NT2/D1 (cell line): Measurements from ENCODE around the gene POLR2L.
A peak's percentile ranks its signal among the peaks of the same experiment; 100 is the strongest.

Experiments used
- DNase-seq: peaks from one replicate; pipeline ENCODE4 v3.0.0-alpha.2; 2011; ENCODE audit warnings: low read depth, low spot score
- H3K27me3 ChIP-seq: 2 replicates; pipeline ENCODE4 v1.6.0; 2011; ENCODE audit warnings: mild to moderate bottlenecking; ENCODE audit not compliant: insufficient read length, insufficient read depth
- H3K36me3 ChIP-seq: 2 replicates; pipeline ENCODE4 v1.6.1; 2011; ENCODE audit warnings: mild to moderate bottlenecking, low read length, mixed read lengths; ENCODE audit not compliant: insufficient read depth, insufficient read length
- H3K4me1 ChIP-seq: 2 replicates; pipeline ENCODE4 v1.5.1; 2011; ENCODE audit not compliant: insufficient read depth, insufficient read length
- H3K4me3 ChIP-seq: 2 replicates; pipeline ENCODE4 v1.5.1; 2011; ENCODE audit warnings: low read depth; ENCODE audit not compliant: insufficient read length
- H3K9ac ChIP-seq: 2 replicates; pipeline ENCODE4 v1.6.0; 2011; ENCODE audit warnings: low read depth; ENCODE audit not compliant: insufficient read length
- H3K9me3 ChIP-seq: 2 replicates; pipeline ENCODE4 v1.5.1; 2011; ENCODE audit warnings: mild to moderate bottlenecking, low read length; ENCODE audit not compliant: insufficient read depth
- SUZ12 ChIP-seq: IDR thresholded peaks from 2 replicates; pipeline ENCODE4 v1.6.1; 2011; ENCODE audit not compliant: insufficient read length, insufficient read depth; ENCODE audit errors: extremely low read depth
- YY1 ChIP-seq: IDR thresholded peaks from 2 replicates; pipeline ENCODE4 v1.6.1; 2011; ENCODE audit not compliant: insufficient read length, insufficient read depth
- ZNF274 ChIP-seq: IDR thresholded peaks from 2 replicates; pipeline ENCODE4 v1.6.1; 2011; ENCODE audit warnings: mild to moderate bottlenecking, low read depth, low read length

The POLR2L gene

DNA sequence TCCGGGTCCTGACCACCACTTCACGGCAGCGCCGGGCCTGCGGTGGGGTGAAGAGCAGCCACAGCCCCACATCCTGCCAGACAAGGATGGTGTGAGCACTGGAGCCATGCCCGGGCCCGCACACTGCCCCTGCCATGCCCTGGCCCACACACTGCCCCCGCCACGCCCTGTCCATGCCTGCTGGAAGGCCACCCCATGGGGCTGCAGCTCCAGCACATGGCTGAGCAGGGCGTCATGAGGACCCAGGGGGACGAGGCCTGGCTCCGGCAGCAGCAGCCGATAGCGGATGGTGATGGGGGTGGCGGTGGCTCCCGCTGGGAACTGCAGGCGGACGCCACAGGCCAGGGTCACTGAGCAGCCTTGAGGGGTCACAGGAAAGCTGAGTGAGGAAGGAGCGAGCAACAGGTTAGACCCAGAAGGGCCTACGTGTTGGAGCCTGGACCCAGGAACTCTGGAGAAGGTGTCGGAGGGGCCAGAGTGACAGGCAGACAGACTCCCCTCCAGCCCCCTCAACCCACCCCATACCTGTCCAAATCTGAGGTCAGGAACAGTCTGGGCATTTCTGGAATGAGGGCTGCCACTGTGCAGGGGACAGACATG is 40.2 kb downstream of the POLR2L start:
- H3K4me1 ChIP-seq, result peaks cover 27% of the 10 kb centered on the region
- H3K9ac ChIP-seq, result peak overlapping the region; percentile 5
- no peaks in the 10 kb centered on the region for H3K27me3 ChIP-seq
- TF ChIP-seq ZNF274 (no peak), YY1 (no peak), SUZ12 (no peak)
- DNase-seq, result no peak
- no peaks in the 10 kb centered on the region for H3K9me3 ChIP-seq
- H3K4me3 ChIP-seq, result no peak overlapping the region
- H3K36me3 ChIP-seq, result peaks cover 52% of the 10 kb centered on the region

DNA sequence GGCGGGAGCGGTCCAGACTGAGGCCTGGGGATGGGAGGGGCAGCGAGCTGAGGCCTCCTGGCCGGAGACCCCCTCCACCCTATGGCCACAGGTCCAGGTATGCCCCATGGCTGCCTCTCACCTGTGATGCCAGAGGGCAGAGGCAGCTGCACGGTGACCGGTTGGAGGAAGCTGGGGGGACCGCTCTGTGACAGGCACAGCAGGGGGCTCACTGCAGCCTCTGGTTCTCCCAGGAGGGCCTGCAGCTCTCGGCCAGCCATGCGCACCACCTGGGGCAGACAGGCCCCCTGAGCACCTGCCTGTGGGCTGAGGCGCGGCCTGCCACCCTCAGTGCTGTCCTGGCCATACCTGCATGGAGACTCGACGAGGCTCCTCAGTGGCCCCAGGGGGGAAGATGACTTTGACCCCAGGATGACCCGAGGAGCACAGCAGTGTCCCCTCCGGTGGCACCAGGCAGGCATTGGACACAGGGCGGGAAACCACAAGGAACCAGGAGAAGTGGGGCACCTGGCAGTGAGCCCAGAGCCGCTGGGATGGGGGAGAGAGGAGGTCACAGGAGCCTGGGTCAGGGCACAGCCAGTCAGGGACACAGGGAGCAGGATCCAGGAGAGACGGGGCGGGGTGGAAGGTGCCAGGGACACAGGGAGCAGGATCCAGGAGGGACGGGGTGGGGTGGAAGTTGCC is 41.1 kb downstream of the POLR2L start:
- no peak for TF ChIP-seq YY1
- TF ChIP-seq SUZ12, result no peak
- TF ChIP-seq ZNF274, result no peak
- peak overlapping the region; percentile 32 for H3K9ac ChIP-seq
- H3K27me3 ChIP-seq, result no peaks in the 10 kb centered on the region
- H3K4me3 ChIP-seq, result no peak overlapping the region
- DNase-seq, result no peak
- H3K36me3 ChIP-seq, result peaks cover 52% of the 10 kb centered on the region
- peaks cover 32% of the 10 kb centered on the region for H3K4me1 ChIP-seq
- H3K9me3 ChIP-seq, result no peaks in the 10 kb centered on the region

DNA sequence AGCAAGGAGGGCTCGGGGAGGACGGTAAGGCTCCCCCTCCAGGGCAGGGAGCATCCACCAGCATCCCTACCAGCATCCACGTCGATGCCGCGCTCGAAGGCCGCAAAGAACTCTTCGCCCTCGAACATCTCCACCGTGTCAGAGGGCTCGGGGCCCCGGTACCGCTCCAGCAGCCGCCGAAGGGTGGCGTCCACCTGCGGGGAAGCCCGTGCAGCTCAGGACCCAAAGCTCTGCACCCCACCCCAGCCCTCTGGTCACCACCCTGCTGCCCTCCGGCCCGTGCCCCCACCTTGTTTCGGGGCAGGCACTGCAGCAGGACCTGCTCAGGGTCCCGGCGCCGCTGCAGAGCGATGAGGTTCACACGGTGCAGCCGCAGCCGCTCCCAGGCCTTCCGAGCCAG is 41.9 kb downstream of the POLR2L start:
- Histone ChIP-seq H3K27me3 (no peaks in the 10 kb centered on the region), H3K9ac (peak overlapping the region; percentile 21), H3K36me3 (peaks cover 52% of the 10 kb centered on the region), H3K4me1 (peaks cover 37% of the 10 kb centered on the region), H3K9me3 (no peaks in the 10 kb centered on the region), H3K4me3 (no peak overlapping the region)
- TF ChIP-seq ZNF274 (no peak), YY1 (no peak), SUZ12 (no peak)
- DNase-seq, result no peak

DNA sequence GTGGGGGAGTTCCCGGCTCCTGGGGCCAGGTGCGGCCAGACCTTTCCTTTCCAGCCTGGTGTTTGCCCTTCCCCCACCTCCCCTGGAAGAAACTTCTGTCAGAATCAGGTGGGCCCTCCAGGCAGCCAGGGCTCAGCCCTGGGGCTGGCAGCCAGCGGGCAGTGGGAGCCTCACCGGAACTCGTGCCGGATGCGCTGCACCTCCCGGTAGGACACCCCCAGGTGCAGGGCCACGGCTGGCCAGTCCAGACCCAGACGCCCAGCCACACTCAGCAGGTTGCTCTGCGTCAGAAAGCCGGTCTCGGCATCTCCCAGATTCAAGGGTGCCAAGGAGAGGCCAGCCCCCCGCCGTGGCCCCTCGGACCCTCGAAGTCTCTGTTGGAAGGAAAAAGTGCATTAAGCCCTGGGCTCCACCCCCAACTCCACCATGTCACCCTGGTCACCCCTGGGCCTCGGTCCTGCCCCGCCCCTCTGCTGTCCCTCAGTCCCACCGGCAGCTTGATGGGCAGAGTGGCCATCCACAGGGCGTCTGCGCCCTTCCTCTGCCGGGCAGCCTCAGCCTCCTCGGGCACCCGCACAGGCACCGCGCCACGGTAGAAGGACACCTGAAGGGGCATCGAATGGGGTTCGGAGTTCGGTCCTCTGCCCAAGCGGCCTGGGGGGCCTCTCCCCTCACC is 42.5 kb downstream of the POLR2L start:
- no peak overlapping the region for H3K4me3 ChIP-seq
- no peaks in the 10 kb centered on the region for H3K27me3 ChIP-seq
- H3K36me3 ChIP-seq, result peaks cover 53% of the 10 kb centered on the region
- peak overlapping the region; percentile 50 for H3K9ac ChIP-seq
- TF ChIP-seq YY1 (no peak), SUZ12 (no peak), ZNF274 (no peak)
- H3K9me3 ChIP-seq, result no peaks in the 10 kb centered on the region
- DNase-seq, result no peak
- H3K4me1 ChIP-seq, result peaks cover 42% of the 10 kb centered on the region

DNA sequence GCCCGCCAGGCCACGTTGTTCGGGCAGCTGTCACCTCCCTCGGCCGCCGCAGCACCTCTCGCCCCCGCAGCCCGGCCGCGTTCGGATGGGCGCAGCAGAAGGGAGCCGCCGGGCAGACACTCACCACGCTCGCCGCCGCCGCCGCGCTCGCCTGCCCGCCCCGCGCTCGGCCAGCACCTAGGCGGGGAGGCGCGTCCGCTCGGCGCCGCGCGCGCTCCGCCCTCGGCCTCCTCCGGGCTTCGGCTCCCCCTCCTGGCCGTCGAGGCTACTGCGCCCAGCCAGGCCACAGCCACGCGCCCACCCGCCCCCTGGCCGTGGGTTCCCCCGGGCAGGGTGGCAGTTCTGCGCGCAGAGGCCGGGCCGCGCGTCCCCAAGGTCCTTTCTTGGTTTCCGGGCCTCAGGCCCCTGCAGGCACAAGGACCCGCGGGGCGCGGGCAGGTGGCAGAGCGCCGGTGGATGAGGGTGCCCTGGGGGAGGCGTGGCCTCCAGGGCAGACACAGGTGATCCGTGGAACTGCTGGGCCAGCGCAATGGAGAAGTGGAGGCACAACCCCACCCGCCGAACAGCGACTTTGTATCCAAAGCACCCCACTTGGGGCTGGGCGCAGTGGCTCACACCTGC is 44.1 kb downstream of the POLR2L start, which contains the start of gene SLC25A22:
Gene SLC25A22, minus strand, starts transcription at position 189 of the 621 bp plus-strand sequence. CDS start 3,275 bp downstream, outside the sequence.
- Histone ChIP-seq H3K4me1 (peaks cover 40% of the 10 kb centered on the region), H3K9me3 (no peaks in the 10 kb centered on the region), H3K27me3 (no peaks in the 10 kb centered on the region), H3K9ac (peak within 1 kb of the TSS; percentile 88), H3K4me3 (peak within 1 kb of the TSS; percentile 94), H3K36me3 (peaks cover 61% of the 10 kb centered on the region)
- no peak for DNase-seq
- TF ChIP-seq ZNF274 (no peak), YY1 (no peak), SUZ12 (no peak)

DNA sequence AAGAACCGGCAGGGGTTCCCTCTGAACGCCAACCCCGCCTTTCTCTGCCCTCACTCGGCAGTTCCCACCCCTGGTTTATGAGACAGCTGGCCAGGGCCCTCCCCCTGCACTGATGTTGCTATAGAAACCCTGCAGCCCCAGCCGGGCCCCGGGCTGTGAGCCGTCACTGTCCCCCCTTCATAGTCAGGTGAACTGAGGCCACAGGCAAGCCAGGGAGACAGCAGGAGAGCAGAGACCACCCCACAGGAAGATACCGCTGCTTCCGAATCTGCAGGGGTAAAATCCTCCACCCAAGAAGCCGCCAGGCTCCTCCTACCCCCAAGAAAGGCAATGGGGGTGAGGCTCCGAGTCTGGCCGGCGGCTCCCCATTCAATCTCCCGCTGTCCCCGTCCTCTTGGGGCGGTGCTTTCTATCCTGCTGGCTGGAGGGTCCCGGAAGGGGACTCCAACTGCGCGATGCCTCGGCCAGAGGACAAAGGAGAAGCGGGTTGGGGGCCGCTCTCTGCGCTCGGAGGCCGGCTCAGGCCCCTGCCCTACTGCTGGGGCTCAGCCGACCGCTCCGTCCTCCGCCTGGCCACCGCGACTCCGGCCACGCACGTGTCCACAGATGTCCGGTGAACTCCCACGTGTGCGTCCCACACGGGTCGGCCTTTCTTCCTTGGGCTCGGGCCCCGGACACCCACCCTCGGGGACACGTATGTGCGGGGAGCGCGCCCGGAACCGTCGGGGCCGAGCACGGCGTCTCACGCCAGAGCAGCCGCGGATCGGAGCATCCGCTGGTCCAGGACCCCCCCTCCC is 44.8 kb downstream of the POLR2L start:
- Histone ChIP-seq H3K4me1 (peaks cover 38% of the 10 kb centered on the region), H3K4me3 (peak overlapping the region; percentile 94), H3K27me3 (no peaks in the 10 kb centered on the region), H3K9ac (peak overlapping the region; percentile 88), H3K9me3 (no peaks in the 10 kb centered on the region), H3K36me3 (peaks cover 60% of the 10 kb centered on the region)
- no peak for DNase-seq
- TF ChIP-seq YY1 (no peak), ZNF274 (no peak), SUZ12 (no peak)
